Uterus (tissue), 2 donors: Measurements from ENCODE around the gene PLAAT3.

Experiments used
- CTCF ChIP-seq, 4 experiments: fragments of 200-600 bp in 2 of 4; fragments of 450-650 bp in 2 of 4; sonication (generic) in 2 of 4; IDR thresholded peaks; one replicate each; pipeline ENCODE4 v1.5.1; 2016 to 2019; ENCODE audit warnings: antibody characterized with exemption in 4 of 4, mild to moderate bottlenecking in 2 of 4, moderate library complexity in 1 of 4
- POLR2A ChIP-seq, 2 donors: fragments of 450-650 bp; IDR thresholded peaks; one replicate each; pipeline ENCODE4 v1.6.1; 2016; ENCODE audit warnings: antibody characterized with exemption in 2 of 2, mild to moderate bottlenecking in 1 of 2, moderate library complexity in 1 of 2

GRCh38 chr11:63553759-63554158 is 60.5 kb downstream of the PLAAT3 start:
- TF ChIP-seq POLR2A (IDR thresholded peaks at IDR 0.05): no peak
- no peak for TF ChIP-seq CTCF (IDR thresholded peaks at IDR 0.05)
